NCI-H1048 (cell line): ENCODE measurements around the gene SLC33A1.
"Not testable (repeated sequence)": the region's sequence is repeated elsewhere in the genome, so short reads cannot be mapped to it uniquely, and the experiment has no call there.

ENCODE experiments used
- DNase-seq: peaks from one replicate; lab custom pipeline; 2025; lab: John Stamatoyannopoulos, UW

The SLC33A1 gene

GRCh38 chr3:155861476-155862183 is 7.4 kb upstream of the SLC33A1 start:
- DNase-seq, result no peak

- not testable (repeated sequence) for DNase-seq
Observed at GRCh38 chr3:155860424-155860823, 6.2 kb upstream of the SLC33A1 start.

GRCh38 chr3:155859859-155860258 is 5.6 kb upstream of the SLC33A1 start:
- DNase-seq, result no peak

DNA sequence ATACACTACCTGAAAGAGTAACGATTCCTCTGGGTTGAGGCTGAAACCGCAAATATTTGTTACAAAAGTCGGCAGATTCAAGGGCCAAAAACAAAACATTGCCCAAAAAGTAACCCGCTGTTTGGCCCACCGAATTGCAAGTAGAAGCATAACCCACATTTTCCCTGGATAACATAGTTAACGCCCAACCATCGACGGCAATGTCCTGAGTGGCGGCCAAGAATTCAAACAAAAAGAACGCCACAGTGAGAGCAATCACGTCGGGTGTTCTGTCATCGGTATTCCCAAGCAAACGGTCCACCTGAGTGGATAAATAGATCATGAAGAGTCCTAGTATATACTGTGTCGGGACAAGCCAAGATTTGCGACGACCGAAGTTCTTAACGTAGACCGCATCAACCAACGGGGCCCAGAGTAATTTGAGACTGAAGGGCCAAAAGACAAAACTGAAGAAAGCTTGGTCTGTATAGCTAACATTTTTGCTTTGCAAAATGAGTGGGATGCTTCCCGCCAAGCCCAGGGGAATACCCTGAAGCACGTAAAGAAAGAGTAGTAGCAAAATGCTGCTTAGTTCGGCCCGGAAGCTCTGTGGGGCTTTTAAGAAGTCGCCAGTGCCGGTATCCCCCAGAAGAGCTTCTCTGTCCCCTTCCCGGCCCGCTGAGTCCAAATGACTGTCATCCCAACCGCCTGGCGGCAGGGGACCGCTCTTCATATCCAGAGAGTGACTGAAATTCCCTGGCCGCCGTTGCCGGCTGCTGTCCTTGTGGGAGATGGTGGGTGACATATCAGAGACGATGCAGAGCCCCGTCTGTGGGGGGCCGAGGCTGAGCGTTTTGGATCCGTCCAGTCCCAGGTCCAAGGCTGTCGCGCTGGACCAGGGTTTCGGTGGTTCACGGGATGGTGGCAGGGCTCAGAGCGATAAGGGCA is 750 bp downstream of the SLC33A1 start:
- DNase-seq, result no peak

GRCh38 chr3:155852341-155852740 is 1.9 kb downstream of the SLC33A1 start:
- no peak for DNase-seq

- DNase-seq, result not testable (repeated sequence)
Observed at GRCh38 chr3:155849404-155849803, 4.8 kb downstream of the SLC33A1 start.

DNA sequence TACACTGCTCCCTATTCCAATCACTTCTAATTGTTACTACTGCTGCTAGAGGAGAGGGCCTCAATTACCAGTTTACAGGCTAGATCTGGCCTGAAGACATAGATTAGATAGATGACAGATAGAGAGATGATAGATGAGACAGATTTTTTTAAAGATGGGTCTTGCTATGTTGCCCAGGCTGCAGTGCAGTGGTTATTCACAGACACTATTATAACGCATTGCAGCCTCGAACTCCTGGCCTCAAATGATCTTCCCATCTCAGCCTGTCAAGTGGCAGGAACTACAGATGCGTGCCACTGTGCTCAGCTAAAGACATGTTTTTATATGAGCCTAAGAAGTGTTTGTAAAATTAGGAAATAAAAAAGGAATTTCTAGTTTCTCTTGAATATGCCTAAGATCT is 6.2 kb downstream of the SLC33A1 start:
- DNase-seq, result no peak

GRCh38 chr3:155846119-155846518 is 8.1 kb downstream of the SLC33A1 start:
- no peak for DNase-seq

DNA sequence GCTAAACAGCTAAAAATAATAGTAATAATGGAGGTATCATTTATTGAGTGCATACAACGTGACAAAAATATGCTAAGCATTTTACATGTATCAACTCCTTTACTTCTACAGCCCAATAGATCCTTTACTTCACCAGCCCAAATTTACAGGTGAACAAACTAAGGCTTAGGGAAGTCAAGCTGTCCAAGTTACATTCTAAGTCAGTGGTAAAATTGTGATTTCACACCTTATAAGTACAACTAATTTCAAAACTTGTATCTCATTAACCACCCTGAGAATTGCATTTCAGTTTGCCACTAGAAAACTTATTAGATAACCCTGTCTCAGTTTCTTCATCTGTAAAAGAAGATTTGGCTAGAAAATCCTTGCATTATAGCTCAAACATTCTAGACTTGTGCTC is 10.7 kb downstream of the SLC33A1 start:
- DNase-seq, result no peak

DNA sequence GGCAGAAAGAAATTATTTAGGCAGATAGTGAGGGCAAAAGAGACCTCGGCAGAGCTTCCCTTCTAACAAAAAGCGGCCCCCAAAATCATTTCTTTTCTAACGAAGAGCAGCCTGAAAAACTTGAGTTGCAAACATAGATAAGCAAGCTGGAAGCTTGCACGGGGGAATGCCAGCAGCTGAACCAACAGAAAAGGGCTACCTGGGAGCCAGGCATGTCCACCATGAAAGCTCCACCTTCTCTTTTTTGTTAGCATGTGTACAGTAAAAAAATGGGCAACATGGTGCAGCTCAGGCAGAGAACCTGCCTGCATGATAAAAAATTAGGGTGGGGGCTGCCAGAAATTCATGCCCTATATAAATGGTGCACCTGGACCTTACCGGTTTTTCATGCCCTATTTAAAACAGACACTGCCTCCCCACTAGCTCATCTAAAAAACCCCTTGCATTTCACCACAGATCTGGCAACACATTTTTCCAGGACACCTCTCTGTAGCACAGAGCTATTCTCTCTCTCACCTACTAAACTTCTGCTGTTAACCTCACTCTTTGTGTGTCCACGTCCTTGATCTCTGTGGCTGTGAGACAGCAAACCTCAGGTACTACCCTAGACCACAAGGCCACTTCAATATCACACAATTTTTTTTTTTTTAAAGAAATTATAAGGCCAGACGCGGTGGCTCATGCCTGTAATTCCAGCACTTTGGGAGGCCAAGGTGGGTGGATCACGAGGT is 18.7 kb downstream of the SLC33A1 start:
- DNase-seq, result no peak

- not testable (repeated sequence) for DNase-seq
Observed at GRCh38 chr3:155828490-155829098, 25.6 kb downstream of the SLC33A1 start.

- DNase-seq, result no peak
Observed at GRCh38 chr3:155815030-155815545, 39.1 kb downstream of the SLC33A1 start.

DNA sequence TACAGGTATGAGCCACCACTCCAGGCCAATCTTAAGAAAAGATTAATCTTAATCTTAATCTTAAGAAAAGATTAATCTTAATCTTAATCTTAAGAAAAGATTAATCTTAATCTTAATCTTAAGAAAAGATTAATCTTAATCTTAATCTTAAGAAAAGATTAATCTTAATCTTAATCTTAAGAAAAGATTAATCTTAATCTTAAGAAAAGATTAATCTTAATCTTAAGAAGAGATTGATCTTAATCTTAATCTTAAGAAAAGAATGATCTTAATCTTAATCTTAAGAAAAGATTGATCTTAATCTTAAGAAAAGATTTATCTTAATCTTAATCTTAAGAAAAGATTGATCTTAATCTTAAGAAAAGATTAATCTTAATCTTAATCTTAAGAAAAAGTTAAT is 41.0 kb downstream of the SLC33A1 start:
- DNase-seq, result not testable (repeated sequence)

GRCh38 chr3:155809181-155809580 is 45.0 kb downstream of the SLC33A1 start:
- no peak for DNase-seq

- no peak for DNase-seq
Observed at GRCh38 chr3:155807823-155808222, 46.4 kb downstream of the SLC33A1 start.

DNA sequence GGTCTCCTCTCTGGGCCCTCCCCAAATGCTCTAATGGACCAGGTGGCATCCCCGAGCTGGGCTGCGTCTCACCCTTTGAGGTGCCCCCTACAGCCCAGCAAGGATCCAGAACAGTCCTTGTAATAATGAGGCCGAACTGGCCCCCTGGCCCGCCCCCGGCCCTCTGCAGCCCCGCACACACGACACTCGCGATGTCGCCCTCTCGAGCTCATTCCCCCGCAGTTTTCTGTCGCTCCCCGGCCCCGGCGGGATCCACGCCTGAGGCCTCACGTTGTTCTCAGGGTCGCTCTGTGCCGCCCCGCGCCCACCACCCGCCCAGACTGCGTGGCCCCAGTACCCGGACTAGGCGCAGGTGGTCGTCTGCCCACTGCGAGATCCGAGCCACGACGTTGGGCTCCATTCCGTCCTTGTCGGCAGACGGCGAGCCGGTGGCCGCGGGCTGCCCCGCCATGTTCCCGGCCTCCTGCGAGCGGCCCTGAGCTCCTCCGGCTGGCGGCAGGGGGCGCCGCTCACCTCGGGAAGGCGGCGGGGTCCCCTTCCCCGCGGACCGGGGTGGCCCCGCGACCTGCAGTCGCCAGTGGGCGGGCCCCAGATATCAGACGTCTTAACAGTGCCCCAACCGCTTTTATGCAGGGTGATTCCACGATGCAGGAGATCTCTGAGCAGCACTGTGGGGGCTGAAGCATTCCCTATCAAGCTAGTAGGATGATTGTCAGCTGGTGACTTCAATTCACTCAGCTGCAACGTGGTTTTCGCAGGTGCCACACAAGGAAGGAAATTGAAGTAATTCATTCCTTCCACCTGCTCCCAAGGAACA is 48.2 kb downstream of the SLC33A1 start, which contains the start of gene C3orf33:
Gene C3orf33, minus strand, starts transcription at position 477 of the 817 bp plus-strand sequence. Its CDS starts 26 bp downstream, at position 451.
- DNase-seq, result no peak

DNA sequence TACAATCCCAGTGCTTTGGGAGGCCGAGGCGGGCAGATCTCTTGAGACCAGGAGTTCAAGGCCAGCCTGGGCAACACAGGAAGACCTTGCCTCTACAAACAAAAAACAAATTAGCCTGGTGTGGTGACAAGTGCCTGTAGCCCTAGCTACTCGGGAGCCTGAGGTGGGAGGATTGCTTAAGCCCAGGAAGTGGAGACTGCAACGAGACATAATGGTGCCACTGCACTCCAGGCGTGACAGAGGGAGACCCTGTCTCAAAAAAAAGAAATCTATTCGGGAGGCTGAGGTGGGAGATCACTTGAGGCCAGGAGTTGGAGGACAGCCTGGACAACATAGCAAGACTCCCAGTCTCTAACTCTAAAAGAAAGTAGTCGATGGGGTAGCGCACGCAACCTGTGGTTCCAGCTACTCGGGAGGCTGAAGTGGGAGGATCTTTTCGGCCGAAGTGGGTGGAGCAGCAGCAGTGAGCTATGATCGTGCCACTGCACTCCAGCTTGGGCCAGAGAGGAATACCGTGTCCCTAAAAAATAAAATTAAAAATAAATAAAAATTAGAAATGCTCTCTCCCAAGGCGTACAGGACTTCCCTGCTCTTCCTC is 48.9 kb downstream of the SLC33A1 start:
- DNase-seq, result no peak

DNA sequence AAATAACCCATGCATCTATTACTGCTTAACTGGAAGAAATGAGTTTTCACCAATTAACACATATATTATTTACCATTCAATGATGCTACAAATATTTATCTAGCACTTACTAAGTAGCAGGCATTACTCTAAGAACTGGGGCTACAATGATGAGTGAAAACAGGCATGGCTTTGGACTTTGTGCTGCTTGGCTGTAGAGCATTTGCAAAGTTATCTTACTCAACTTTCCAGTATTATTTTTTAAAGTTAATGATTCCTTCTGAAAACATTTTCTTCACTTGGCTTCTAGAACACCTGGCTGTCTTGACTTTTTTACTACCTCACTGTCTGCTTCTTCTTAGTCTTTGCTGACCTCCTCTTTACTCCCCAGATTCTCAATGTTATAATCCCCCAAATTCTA is 49.9 kb downstream of the SLC33A1 start:
- DNase-seq, result no peak

GRCh38 chr3:155792532-155792931 is 61.7 kb downstream of the SLC33A1 start:
- no peak for DNase-seq

- no peak for DNase-seq
Observed at GRCh38 chr3:155791190-155791589, 63.0 kb downstream of the SLC33A1 start.
